H1 (cell line): ENCODE data around the gene ZNF394. TPM values are rescaled to one million over a fixed set of nuclear protein-coding genes. Genes with fewer than 3 reads are reported as not detected.

ENCODE experiments used
- CTCF ChIA-PET: fragments of 300-600 bp; sonication (Branson Sonifier 250); formaldehyde crosslinking; loops from one replicate; lab custom pipeline; 2021; ENCODE audit not compliant: partially characterized antibody; lab: Charles Lee
- POLR2A ChIA-PET: fragments of 300-600 bp; sonication (Branson Sonifier 250); formaldehyde crosslinking; loops from one replicate; lab custom pipeline; 2021; ENCODE audit warnings: inconsistent platforms; ENCODE audit not compliant: partially characterized antibody; lab: Charles Lee
- DNase-seq, 2 experiments: peaks; one replicate each; pipeline versions ENCODE4 v3.0.0 to v3.0.0-alpha.2; 2010 to 2022; ENCODE audit warnings: low spot score in 2 of 2, low read depth in 1 of 2, mixed read lengths in 1 of 2
- FAIRE-seq: peaks from 2 replicates; lab custom pipeline; 2011; peaks lifted over from hg19 to GRCh38; lab: Jason Lieb, UNC
- H2AFZ ChIP-seq: 2 replicates; pipeline ENCODE4 v1.8.1; 2012; ENCODE audit warnings: low read length, inconsistent platforms
- H2AK5ac ChIP-seq: 2 replicates; pipeline ENCODE4 v1.6.1; 2013; ENCODE audit warnings: low read depth, low read length
- H2BK120ac ChIP-seq: replicated peaks from 2 replicates; pipeline ENCODE3; 2013; ENCODE audit warnings: low read depth, low read length, inconsistent platforms
- H2BK12ac ChIP-seq: 2 replicates; pipeline ENCODE4 v1.6.1; 2013; ENCODE audit warnings: low read depth, low read length
- H2BK15ac ChIP-seq: 2 replicates; pipeline ENCODE4 v1.6.1; 2013; ENCODE audit warnings: low read length
- H2BK20ac ChIP-seq: 2 replicates; pipeline ENCODE4 v1.6.1; 2013; ENCODE audit warnings: low read length
- H2BK5ac ChIP-seq: 2 replicates; pipeline ENCODE4 v1.6.1; 2013; ENCODE audit warnings: low read depth, low read length
- H3K14ac ChIP-seq: 2 replicates; pipeline ENCODE4 v1.6.1; 2013; ENCODE audit warnings: inconsistent platforms; ENCODE audit not compliant: insufficient read length
- H3K18ac ChIP-seq: 2 replicates; pipeline ENCODE4 v1.6.1; 2013; ENCODE audit warnings: low read length; ENCODE audit errors: extremely low read depth
- H3K23ac ChIP-seq: 2 replicates; pipeline ENCODE4 v1.6.1; 2013; ENCODE audit warnings: inconsistent platforms; ENCODE audit not compliant: insufficient read length
- H3K23me2 ChIP-seq: 2 replicates; pipeline ENCODE4 v1.6.1; 2013; ENCODE audit warnings: low read depth, low read length
- H3K27ac ChIP-seq: 2 replicates; pipeline ENCODE4 v1.6.1; 2011; ENCODE audit warnings: low read depth, low read length, inconsistent platforms
- H3K27me3 ChIP-seq, 4 experiments: replicated peaks in 1 of 4; 1 replicate in 1 of 4; 2 replicates in 3 of 4; pipeline versions ENCODE4 v1.6.1 to v1.8.1; 2011 to 2013; ENCODE audit warnings: low read length in 3 of 4, mild to moderate bottlenecking in 3 of 4, inconsistent platforms in 2 of 4, mixed read lengths in 2 of 4, moderate library complexity in 1 of 4; ENCODE audit not compliant: control insufficient read depth in 3 of 4, insufficient read depth in 3 of 4; ENCODE audit errors: extremely low read depth in 1 of 4
- H3K36me3 ChIP-seq, 4 experiments: 2 replicates each; pipeline versions ENCODE4 v1.6.1 to v1.8.1; 2011 to 2013; ENCODE audit warnings: mild to moderate bottlenecking in 4 of 4, low read length in 3 of 4, moderate library complexity in 2 of 4, control low read depth in 1 of 4, inconsistent platforms in 1 of 4; ENCODE audit not compliant: insufficient read depth in 4 of 4, control insufficient read depth in 2 of 4
- H3K4ac ChIP-seq: replicated peaks from 2 replicates; pipeline ENCODE3; 2013; ENCODE audit warnings: low read length, low read depth, mixed read lengths, inconsistent platforms; ENCODE audit not compliant: insufficient read length
- H3K4me1 ChIP-seq, 4 experiments: replicated peaks in 1 of 4; 1 replicate in 1 of 4; 2 replicates in 3 of 4; pipeline versions ENCODE4 v1.6.1 to v1.8.1; 2011 to 2013; ENCODE audit warnings: low read length in 3 of 4, inconsistent platforms in 2 of 4, mixed read lengths in 1 of 4; ENCODE audit not compliant: insufficient read depth in 4 of 4, control insufficient read depth in 3 of 4
- H3K4me2 ChIP-seq, 2 experiments: 2 replicates each; pipeline versions ENCODE4 v1.6.1 to v1.8.1; 2011 to 2013; ENCODE audit warnings: low read depth in 2 of 2, low read length in 2 of 2, control low read depth in 1 of 2, inconsistent platforms in 1 of 2, mild to moderate bottlenecking in 1 of 2; ENCODE audit not compliant: insufficient read depth in 1 of 2
- H3K4me3 ChIP-seq, 4 experiments: fragments of 200-600, 300-600 bp in 1 of 4; sonication (generic), shearing (Covaris generic), sonication (Bioruptor Twin) in 1 of 4; 2 replicates each; pipeline versions ENCODE4 v1.5.1 to v1.8.1; 2011 to 2016; ENCODE audit warnings: low read length in 4 of 4, low read depth in 3 of 4, control low read depth in 2 of 4, inconsistent platforms in 2 of 4, mild to moderate bottlenecking in 2 of 4, mixed read lengths in 1 of 4, moderate library complexity in 1 of 4; ENCODE audit not compliant: insufficient read depth in 2 of 4; ENCODE audit errors: extremely low read depth in 1 of 4
- H3K56ac ChIP-seq: replicated peaks from 2 replicates; pipeline ENCODE3; 2013; ENCODE audit warnings: low read depth, mild to moderate bottlenecking, mixed read lengths, low read length, inconsistent platforms; ENCODE audit not compliant: insufficient read length
- H3K79me1 ChIP-seq: 2 replicates; pipeline ENCODE4 v1.6.1; 2013; ENCODE audit warnings: low read depth, low read length, control low read depth
- H3K79me2 ChIP-seq, 2 experiments: 2 replicates each; pipeline versions ENCODE4 v1.6.1 to v1.8.1; 2012 to 2013; ENCODE audit warnings: low read length in 2 of 2, mild to moderate bottlenecking in 2 of 2, inconsistent platforms in 1 of 2; ENCODE audit not compliant: insufficient read depth in 2 of 2, control insufficient read depth in 1 of 2
- H3K9ac ChIP-seq, 4 experiments: replicated peaks in 1 of 4; 1 replicate in 1 of 4; 2 replicates in 3 of 4; pipeline versions ENCODE4 v1.6.1 to v1.8.1; 2011 to 2013; ENCODE audit warnings: low read depth in 3 of 4, low read length in 3 of 4, control low read depth in 2 of 4, mild to moderate bottlenecking in 2 of 4, moderate library complexity in 2 of 4, inconsistent platforms in 1 of 4; ENCODE audit errors: extremely low read depth in 1 of 4
- H3K9me3 ChIP-seq, 2 experiments: 2 replicates each; pipeline versions ENCODE4 v1.6.1 to v1.8.1; 2012 to 2013; ENCODE audit warnings: mild to moderate bottlenecking in 2 of 2, moderate library complexity in 2 of 2, control low read depth in 1 of 2, inconsistent platforms in 1 of 2, low read depth in 1 of 2, low read length in 1 of 2, mixed read lengths in 1 of 2; ENCODE audit not compliant: insufficient read depth in 2 of 2
- H4K20me1 ChIP-seq, 2 experiments: replicated peaks in 1 of 2; 2 replicates each; pipeline versions ENCODE3 to v1.8.1; 2011 to 2013; ENCODE audit warnings: inconsistent platforms in 2 of 2, low read length in 2 of 2, mild to moderate bottlenecking in 1 of 2; ENCODE audit not compliant: insufficient read depth in 2 of 2, control insufficient read depth in 1 of 2
- H4K5ac ChIP-seq: 2 replicates; pipeline ENCODE4 v1.6.1; 2013; ENCODE audit warnings: low read length, low read depth, mixed read lengths, inconsistent platforms; ENCODE audit not compliant: insufficient read length
- H4K8ac ChIP-seq: 2 replicates; pipeline ENCODE4 v1.8.0; 2013; ENCODE audit warnings: mild to moderate bottlenecking, moderate library complexity, low read length, inconsistent platforms; ENCODE audit not compliant: insufficient read depth; ENCODE audit errors: extremely low read depth
- H4K91ac ChIP-seq: replicated peaks from 2 replicates; pipeline ENCODE3; 2013; ENCODE audit warnings: low read length, mixed read lengths, inconsistent platforms; ENCODE audit not compliant: insufficient read length
- EP300 ChIP-seq, 2 experiments: IDR thresholded peaks; 1 replicate in 1 of 2; 2 replicates in 1 of 2; pipeline ENCODE4 v1.6.1; 2011 to 2012; ENCODE audit warnings: low read depth in 2 of 2, low read length in 2 of 2, mild to moderate bottlenecking in 2 of 2, borderline replicate concordance in 1 of 2, inconsistent platforms in 1 of 2, moderate library complexity in 1 of 2
- EZH2 ChIP-seq: fragments of 200-600 bp; sonication (generic); IDR thresholded peaks from 2 replicates; pipeline ENCODE4 v1.7.1; 2012; ENCODE audit warnings: low read depth, mild to moderate bottlenecking, moderate library complexity, low read length, inconsistent platforms; ENCODE audit not compliant: severe bottlenecking
- GABPA ChIP-seq: IDR thresholded peaks from 2 replicates; pipeline ENCODE4 v1.6.1; 2011; ENCODE audit warnings: mild to moderate bottlenecking, low read length, moderate library complexity, borderline replicate concordance; ENCODE audit not compliant: insufficient read depth
- NANOG ChIP-seq: IDR thresholded peaks from 2 replicates; pipeline ENCODE4 v1.6.1; 2011; ENCODE audit warnings: low read length, low read depth, mild to moderate bottlenecking, inconsistent platforms; ENCODE audit not compliant: insufficient read depth, poor library complexity, severe bottlenecking
- NRF1 ChIP-seq: IDR thresholded peaks from 2 replicates; pipeline ENCODE4 v1.6.1; 2011; ENCODE audit warnings: mild to moderate bottlenecking, low read depth, low read length, improper control_type of control experiment
- RAD21 ChIP-seq, 2 experiments: IDR thresholded peaks in 1 of 2; conservative IDR thresholded peaks in 1 of 2; 2 replicates each; pipeline ENCODE4 v1.6.1; 2011; ENCODE audit warnings: low read depth in 2 of 2, low read length in 2 of 2, improper control_type of control experiment in 1 of 2, inconsistent platforms in 1 of 2, mild to moderate bottlenecking in 1 of 2, moderate library complexity in 1 of 2
- SAP30 ChIP-seq: fragments of 300-600 bp; sonication (generic); IDR thresholded peaks from 2 replicates; pipeline ENCODE4 v1.7.1; 2012; ENCODE audit warnings: low read length, moderate library complexity, mild to moderate bottlenecking, inconsistent platforms; ENCODE audit not compliant: insufficient read depth, insufficient replicate concordance
- SRF ChIP-seq: IDR thresholded peaks from 2 replicates; pipeline ENCODE4 v1.6.1; 2011; ENCODE audit warnings: mild to moderate bottlenecking, low read depth, low read length, moderate library complexity
- TAF7 ChIP-seq: optimal IDR thresholded peaks from 2 replicates; pipeline ENCODE3; 2011; ENCODE audit warnings: low read depth, mild to moderate bottlenecking, inconsistent platforms, low read length, moderate library complexity, borderline replicate concordance
- TCF12 ChIP-seq: IDR thresholded peaks from 2 replicates; pipeline ENCODE4 v1.6.1; 2011; ENCODE audit warnings: low read depth, mild to moderate bottlenecking, low read length
- WGBS, 2 experiments: shearing (Covaris generic) in 1 of 2; methylation state at CpG; one replicate each; pipeline versions ENCODE4 v1.1.6 to v1.1.7; 2013 to 2015; ENCODE audit warnings: low lambda C conversion rate in 2 of 2, mixed read lengths in 2 of 2, inconsistent platforms in 1 of 2, low coverage in 1 of 2, missing lambda C conversion rate in 1 of 2; ENCODE audit not compliant: insufficient replicate concordance in 2 of 2, insufficient coverage in 1 of 2, insufficient read length in 1 of 2; ENCODE audit errors: extremely low coverage in 1 of 2, missing lambda C conversion rate in 1 of 2; 5-methylcytosine and 5-hydroxymethylcytosine counted together
- polyA plus RNA-seq, 7 experiments: library from polyadenylated mRNA; depleted of rRNA in 3 of 7; stranded (reverse) in 5 of 7; unstranded in 2 of 7; fragments of >200 nt in 5 of 7; fragments of 200-250 nt in 2 of 7; gene quantifications; 1 replicate in 5 of 7; 2 replicates in 1 of 7; 4 replicates in 1 of 7; pipeline versions ENCODE4 v1.2.1 to v1.2.3, GENCODE V29; 2011 to 2013; ENCODE audit warnings: missing spikeins in 2 of 7, mixed read lengths in 2 of 7
- total RNA-seq: library from RNA; stranded (reverse); fragmentation: NEBNext Ultra II Directional; extraction: Animal tissue kit (Norgen Biotek cat#: 25700); gene quantifications from 2 replicates; pipeline ENCODE4 v1.2.1, GENCODE V29; 2021

The ZNF394 gene
- total and polyA plus RNA-seq, 2 of the 8 experiments (the other 6 are each of a cell fraction or from before 2014, with no cell fraction given) = 6.6 to 19.3 TPM

DNA sequence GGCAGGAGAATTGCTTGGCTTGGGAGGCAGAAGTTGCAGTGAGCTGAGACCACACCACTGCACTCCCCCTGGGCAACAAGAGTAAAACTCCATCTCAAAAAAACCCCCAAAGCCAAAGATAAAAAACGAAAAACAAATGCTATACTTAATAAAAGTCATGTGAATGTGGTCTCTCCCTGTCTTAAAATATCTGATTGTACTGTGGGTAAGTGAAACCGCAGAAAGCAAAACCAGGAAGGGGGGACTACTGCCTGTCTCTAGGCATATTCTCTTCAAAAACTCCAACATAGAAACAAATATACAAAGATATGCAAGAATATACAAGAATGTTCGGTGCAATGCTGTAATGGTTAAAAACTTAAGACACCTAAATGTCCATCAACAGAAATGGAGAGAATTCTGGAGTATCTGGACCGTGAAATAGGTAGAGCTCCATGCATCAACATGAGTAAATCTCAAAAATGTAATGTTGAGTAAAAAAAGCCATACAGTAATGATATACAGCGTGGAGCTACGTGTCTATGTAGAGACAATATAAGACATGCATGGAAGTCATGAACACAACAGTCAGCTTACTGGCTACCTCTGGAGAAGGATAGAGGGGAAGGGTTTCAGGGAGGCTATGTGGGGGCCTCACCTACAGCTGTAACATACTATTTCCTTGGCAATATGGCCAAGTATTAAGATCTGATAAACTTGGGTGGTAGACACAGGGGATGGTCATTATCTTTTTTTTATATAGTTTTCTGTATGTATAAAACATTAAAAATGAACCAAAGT lies 2.1 kb downstream of the ZNF394 start:
- Histone ChIP-seq H3K9ac (peak overlapping the region in 1 of 4 experiments; percentile 36; a peak in 1 of 7 replicates), H3K23ac (no peak overlapping the region)
- TF ChIP-seq TAF7 (no peak), GABPA (no peak), NANOG (no peak), EP300 (IDR thresholded peaks at IDR 0.05; ENCODE audit: borderline replicate concordance in 1 of 2, low read depth in 2 of 2, low read length in 2 of 2) (no peak), EZH2 (no peak), TCF12 (no peak), SAP30 (no peak), SRF (no peak), RAD21 (IDR thresholded peaks at IDR 0.05 in 1 of 2, conservative IDR thresholded peaks at IDR 0.05 in 1 of 2; ENCODE audit: low read depth in 2 of 2, low read length in 2 of 2) (no peak), NRF1 (no peak)

More for the DNA sequence above, 2.1 kb downstream of the ZNF394 start:
- Histone ChIP-seq H3K18ac (no peak overlapping the region), H4K5ac (no peak overlapping the region), H3K36me3 (peaks cover 4 to 33% (median 20%) of the 10 kb centered on the region in 4 experiments; a peak in 7 of 8 replicates), H3K79me2 (peaks cover 9 to 33% of the 10 kb centered on the region in 2 experiments), H3K4me2 (peak overlapping the region; percentile 63 to 73), H3K9me3 (peaks cover 15 to 19% of the 10 kb centered on the region in 2 experiments), H2AFZ (no peak overlapping the region), H2BK12ac (no peak overlapping the region), H4K20me1 (peaks cover 5 to 12% of the 10 kb centered on the region in 2 experiments), H3K23me2 (peaks cover 7% of the 10 kb centered on the region; the same call in 1 of the 2 replicates), H3K4ac (no peak overlapping the region), H4K91ac (no peak overlapping the region), H2BK5ac (no peak overlapping the region), H3K4me3 (peak overlapping the region; percentile 20 to 98 (median 87); a peak in 5 of 8 replicates), H2BK120ac (no peak overlapping the region), H2BK20ac (no peak overlapping the region), H3K4me1 (peaks cover 0 to 4% (median 0%) of the 10 kb centered on the region in 4 experiments; a peak in 3 of 7 replicates), H3K27ac (no peak overlapping the region), H2BK15ac (no peak overlapping the region), H3K56ac (no peak overlapping the region), H2AK5ac (no peak overlapping the region), H3K14ac (no peak overlapping the region), H3K79me1 (peaks cover 7% of the 10 kb centered on the region; the same call in 1 of the 2 replicates), H4K8ac (no peak overlapping the region), H3K27me3 (no peaks in the 10 kb centered on the region)
- CTCF ChIA-PET = interaction anchor here (0.9 to 1.5 kb wide), 3 partner anchors 19 to 55 kb away, joined by 3 read pairs; no protein-coding TSS in a partner anchor
- FAIRE-seq (no peak), DNase-seq (no peak)
- WGBS, 2 experiments = 94% methylated on average over 6 of the region's 6 CpGs; no CpG with 5 or more reads in 1 of the 2 experiments
- POLR2A ChIA-PET = interaction anchor here (0.8 to 2.1 kb wide), 4 partner anchors 12 to 60 kb away, joined by 4 to 7 read pairs (median 4); partner anchors contain the start of gene ZNF655
